Measurements from ENCODE around the gene POU2AF2.
"Not testable (repeated sequence)": the region's sequence is repeated elsewhere in the genome, so short reads cannot be mapped to it uniquely, and the experiment has no call there.

The POU2AF2 gene, protein sequence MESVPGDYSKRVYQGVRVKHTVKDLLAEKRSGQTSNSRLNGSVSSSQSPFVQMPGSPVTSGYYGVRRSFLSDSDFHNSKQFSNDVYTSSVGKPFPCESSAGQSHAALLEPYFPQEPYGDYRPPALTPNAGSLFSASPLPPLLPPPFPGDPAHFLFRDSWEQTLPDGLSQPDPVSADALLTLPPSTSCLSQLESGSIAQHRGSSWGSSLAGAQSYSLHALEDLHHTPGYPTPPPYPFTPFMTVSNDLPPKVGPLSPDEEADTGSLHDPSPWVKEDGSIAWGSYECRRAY

DNA sequence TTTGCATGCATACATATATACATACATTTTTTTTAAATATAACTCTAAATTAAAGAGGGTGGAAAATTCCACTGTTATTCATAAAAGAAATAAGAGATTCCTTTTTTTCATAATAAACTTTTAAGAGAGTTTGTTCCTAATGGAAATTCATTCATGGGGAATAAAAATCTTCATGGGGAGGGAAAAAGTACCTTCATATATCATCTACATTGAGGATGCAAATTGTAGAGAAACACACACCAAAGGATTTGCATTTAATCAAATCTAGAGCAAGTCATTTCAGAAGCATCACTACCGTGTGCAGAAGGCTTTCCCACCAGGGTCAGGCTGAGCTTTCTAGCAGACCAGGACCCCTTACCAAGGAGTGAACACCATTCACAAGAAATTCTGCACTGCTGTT, at the start of gene POU2AF2:
Gene POU2AF2 (plus strand): TSS at position 301 of the 400 bp plus-strand sequence. CDS start 129 bp downstream, outside the sequence.
- no peak for TF ChIP-seq ZNF274 (IDR thresholded peaks at IDR 0.05; ENCODE audit: low read depth, low read length)
- no peak within 1 kb of the TSS for H3K4me3 ChIP-seq (ENCODE audit: low read length)

DNA sequence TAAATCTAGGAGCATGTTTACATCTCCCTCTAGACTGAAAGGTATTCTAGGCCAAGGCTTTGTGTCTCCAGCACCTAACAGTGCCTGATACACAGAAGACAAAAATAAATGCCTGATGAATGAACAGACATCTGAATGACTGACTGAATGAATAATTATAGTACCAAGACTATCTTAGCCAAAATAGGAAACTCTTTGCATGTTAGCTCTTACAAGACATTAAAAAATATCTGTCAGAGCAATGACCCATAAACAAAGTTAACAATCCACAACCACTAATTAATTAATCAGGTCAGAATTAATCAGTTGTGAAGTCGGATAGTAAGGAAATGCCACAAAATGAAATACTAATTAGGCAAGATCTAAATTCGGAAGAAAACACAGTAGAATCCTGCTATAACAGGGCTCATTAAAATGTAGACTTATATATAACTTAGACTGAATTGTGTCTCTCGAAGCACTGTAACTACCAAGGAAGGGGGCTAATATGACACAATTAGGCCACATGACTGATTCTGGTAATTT, 45.5 kb upstream of the POU2AF2 start:
- no peak for TF ChIP-seq ZNF274 (IDR thresholded peaks at IDR 0.05; ENCODE audit: low read depth, low read length)
- H3K4me3 ChIP-seq (ENCODE audit: low read length), result no peak overlapping the region

DNA sequence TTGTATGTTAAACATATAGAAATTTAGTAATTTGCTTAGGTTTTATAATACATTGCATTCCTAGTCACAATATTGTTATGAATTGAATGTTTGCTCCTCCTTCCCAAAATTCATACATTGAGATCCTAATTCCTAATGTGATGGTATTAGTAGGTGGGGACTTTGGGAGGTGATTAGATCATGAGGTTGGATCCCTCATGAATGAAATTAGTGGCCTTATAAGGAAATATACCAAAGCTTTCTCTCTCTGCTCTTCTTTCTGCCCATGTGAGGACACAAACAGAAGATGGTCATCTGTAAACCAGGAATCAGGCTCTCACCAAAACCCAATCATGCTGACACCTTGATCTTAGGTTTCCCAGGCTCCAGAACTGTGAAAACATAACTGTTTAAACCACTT, 41.3 kb upstream of the POU2AF2 start:
- TF ChIP-seq ZNF274 (IDR thresholded peaks at IDR 0.05; ENCODE audit: low read depth, low read length), result no peak
- no peak overlapping the region for H3K4me3 ChIP-seq (ENCODE audit: low read length)

DNA sequence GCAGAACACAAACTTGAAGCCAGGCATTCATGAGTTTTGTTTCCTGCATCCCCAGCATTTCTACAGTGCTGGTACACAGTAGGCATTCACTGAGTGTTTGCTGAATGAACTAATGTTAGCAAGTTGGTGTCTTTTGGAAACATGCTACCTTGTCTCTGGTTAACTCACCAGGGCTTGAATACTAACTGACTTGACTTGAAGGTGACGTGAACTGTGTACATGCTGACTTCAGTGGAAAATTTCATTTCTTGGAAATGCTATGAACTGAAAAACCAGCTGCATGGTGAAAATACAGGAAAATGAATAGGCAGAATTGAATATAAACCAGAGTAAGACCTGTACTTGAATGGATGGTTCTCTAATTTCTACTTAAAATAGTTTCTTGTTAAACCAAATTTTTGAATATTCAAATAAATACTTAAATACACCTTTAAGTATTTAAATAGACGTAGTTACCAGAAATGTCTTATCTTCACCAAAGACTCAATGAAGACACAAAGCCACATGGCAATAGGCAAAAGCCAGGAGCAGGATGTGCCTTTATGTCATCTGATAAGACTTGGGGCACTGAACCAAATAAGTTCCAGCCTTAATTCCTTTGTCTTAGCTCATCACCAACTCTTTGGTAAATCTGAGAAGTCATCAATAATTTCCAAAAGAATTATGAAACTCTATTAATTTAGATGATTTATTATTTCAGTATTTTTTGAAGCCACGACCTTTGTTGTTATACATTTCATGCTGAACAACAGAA, 39.7 kb upstream of the POU2AF2 start:
- TF ChIP-seq ZNF274 (IDR thresholded peaks at IDR 0.05; ENCODE audit: low read depth, low read length), result no peak
- no peak overlapping the region for H3K4me3 ChIP-seq (ENCODE audit: low read length)

DNA sequence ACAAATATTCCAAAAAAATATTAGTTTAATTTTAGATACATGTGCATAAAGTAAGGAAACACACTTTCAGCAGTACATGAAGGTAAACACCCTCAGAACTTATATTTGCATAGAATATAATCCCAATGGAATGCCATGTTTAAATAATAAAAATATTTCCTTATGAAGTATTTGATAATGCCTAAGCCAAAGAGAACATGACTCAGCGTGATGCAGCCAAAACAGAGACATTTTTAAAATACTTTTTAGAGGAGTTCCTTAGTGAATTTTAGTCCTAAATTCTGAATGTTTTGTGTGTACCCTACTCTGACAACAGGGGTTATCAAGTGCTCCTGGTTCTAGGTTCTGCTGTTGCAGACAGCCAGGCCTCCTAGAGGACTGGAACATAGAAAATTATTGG, 39.1 kb upstream of the POU2AF2 start:
- no peak overlapping the region for H3K4me3 ChIP-seq (ENCODE audit: low read length)
- TF ChIP-seq ZNF274 (IDR thresholded peaks at IDR 0.05; ENCODE audit: low read depth, low read length), result no peak

DNA sequence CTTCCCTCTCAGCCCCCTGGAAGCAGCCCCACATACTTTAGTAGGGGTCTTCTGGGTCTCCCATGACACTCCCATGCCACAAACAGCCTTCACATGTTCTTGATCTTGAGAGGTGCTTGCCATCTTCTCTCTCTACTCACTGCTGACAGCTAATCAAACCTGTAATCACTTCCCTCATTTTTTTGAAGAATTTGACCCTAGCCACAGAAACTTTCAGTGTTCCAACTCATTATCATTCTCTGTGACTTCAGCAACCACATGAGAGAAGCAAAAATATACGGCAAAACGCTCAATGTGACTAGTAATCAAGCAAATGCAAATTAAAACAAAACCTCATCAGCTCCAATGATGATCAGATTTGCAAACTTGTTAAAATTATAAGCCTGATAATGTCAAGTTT, 38.3 kb upstream of the POU2AF2 start:
- no peak overlapping the region for H3K4me3 ChIP-seq (ENCODE audit: low read length)

DNA sequence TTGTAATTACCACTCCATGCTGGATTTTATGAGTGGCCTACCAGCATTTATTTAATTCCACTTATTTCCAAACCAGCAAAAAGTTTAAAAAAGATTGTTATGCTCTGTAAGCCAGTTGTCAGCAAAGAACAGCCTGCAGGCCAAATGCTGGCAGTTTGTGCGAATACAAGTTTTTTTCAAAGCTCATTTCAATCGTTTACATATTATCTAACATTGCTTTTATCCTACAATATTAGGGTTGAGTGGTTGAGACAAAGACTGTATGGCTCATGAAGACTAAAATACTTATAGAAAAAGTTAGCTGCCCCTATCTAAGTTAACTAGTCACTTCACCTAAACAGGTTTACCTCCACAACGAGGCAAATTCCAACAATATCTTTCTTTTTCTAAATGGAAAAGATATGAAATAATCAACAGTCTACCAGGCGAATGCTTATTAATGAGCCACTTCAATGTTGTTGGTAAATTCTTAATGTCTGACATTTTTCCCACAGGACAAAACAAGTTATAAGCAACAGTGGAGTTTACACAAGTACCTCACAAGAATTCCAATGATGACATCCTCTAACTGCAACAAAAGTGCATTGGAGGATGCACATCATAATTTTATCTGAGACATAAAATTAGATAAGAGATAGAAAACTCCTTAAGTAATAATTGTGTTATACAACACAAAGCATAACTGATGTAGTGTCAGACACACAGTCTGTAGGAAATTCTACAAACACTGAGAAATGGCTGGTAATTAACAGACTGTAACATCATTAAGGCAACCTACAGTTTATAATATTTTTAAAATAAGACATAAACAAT, 35.8 kb upstream of the POU2AF2 start:
- no peak for TF ChIP-seq ZNF274 (IDR thresholded peaks at IDR 0.05; ENCODE audit: low read depth, low read length)
- no peak overlapping the region for H3K4me3 ChIP-seq (ENCODE audit: low read length)

More for the DNA sequence above, 38.3 kb upstream of the POU2AF2 start:
- no peak for TF ChIP-seq ZNF274 (IDR thresholded peaks at IDR 0.05; ENCODE audit: low read depth, low read length)

DNA sequence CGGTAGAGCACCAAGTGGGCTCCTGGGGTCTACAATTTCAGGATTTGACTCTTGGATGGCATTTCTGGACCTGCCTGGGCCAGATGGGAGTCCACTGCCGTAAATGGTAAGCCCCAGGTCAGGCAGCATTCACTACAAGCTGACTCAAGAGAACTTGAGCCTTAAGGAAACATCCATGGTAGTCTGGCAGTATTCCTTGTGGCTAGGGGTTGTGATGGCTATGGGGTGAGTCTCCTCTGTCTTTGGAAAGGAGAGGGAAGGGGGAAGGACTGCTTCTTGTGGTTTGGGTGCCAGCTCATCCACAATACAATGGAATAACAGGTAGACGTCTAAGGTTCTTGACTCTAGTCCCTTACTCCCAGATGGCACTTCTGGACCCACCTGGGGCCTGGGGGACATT, 32.3 kb upstream of the POU2AF2 start:
- H3K4me3 ChIP-seq (ENCODE audit: low read length), result no peak overlapping the region
- TF ChIP-seq ZNF274 (IDR thresholded peaks at IDR 0.05; ENCODE audit: low read depth, low read length), result no peak

DNA sequence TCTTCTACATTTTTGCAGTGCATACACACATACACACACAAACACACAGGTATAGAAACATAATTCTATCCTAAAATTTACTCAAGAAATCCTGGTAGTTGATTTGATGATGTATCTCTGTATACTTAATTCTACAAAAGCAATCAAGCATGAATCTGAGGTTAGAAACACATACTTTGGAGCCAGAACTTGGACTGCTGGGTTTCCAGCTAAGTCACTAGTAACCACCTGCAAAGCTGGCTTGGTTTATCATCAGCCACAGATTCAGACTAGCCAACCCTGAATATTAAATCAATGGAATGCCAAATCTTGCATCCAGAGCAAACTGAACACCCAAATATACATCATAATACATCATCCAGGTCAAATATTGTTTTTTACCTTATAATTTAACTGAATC, 24.8 kb upstream of the POU2AF2 start:
- TF ChIP-seq ZNF274 (IDR thresholded peaks at IDR 0.05; ENCODE audit: low read depth, low read length), result no peak
- no peak overlapping the region for H3K4me3 ChIP-seq (ENCODE audit: low read length)

DNA sequence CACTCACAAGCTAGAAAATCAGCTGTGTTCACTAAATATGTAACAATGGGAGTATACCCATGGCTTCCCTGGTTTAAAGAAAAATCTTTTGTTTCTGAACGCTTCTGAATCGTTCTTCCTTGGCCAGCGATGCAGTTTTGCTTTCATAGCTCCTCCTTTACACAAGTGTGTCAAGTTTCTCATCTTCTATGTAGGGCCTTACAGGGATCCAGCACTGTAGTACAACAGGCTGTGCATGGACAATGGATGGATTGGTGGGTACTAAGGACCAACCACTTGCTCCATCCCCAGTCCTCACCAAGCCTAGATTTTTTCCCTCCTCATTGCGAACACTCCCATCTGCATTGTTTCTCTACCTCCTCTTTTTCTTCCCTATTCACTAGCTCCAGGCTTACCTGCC, 24.3 kb upstream of the POU2AF2 start:
- TF ChIP-seq ZNF274 (IDR thresholded peaks at IDR 0.05; ENCODE audit: low read depth, low read length), result no peak
- no peak overlapping the region for H3K4me3 ChIP-seq (ENCODE audit: low read length)

DNA sequence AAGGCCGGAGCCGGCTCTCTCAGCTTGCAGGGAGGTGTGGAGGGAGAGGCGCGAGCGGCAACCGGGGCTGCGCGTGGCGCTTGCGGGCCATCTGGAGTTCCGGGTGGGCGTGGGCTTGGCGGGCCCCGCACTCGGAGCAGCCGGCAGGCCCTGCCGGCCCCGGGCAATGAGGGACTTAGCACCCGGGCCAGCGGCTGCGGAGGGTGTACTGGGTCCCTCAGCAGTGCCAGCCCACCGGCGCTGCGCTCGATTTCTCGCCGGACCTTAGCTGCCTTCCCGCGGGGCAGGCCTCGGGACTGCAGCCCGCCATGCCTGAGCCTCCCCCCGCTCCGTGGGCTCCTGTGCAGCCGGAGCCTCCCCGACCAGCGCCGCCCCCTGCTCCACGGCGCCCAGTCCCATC, 23.6 kb upstream of the POU2AF2 start:
- H3K4me3 ChIP-seq (ENCODE audit: low read length), result not testable (repeated sequence)

DNA sequence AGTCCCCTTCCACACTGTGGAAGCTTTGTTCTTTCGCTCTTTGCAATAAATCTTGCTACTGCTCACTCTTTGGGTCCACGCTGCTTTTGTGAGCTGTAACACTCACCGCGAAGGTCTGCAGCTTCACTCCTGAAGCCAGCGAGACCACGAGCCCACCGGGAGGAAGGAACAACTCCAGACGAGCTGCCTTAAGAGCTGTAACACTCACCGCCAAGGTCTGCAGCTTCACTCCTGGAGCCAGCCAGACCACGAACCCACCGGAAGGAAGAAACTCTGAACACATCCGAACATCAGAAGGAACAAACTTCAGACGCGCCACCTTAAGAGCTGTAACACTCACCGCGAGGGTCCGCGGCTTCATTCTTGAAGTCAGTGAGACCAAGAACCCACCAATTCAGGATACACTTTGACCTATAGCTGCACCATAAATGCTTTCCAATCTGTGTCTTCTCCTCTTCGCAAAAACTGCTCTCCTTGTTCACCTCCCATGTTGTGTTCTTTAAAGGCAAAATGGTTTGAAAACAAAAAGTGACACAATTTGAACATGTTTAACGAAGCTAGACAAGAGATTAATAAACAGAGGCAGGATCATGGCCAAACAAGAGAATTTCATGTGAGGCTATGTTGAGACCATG, 22.6 kb upstream of the POU2AF2 start:
- H3K4me3 ChIP-seq (ENCODE audit: low read length), result not testable (repeated sequence)

DNA sequence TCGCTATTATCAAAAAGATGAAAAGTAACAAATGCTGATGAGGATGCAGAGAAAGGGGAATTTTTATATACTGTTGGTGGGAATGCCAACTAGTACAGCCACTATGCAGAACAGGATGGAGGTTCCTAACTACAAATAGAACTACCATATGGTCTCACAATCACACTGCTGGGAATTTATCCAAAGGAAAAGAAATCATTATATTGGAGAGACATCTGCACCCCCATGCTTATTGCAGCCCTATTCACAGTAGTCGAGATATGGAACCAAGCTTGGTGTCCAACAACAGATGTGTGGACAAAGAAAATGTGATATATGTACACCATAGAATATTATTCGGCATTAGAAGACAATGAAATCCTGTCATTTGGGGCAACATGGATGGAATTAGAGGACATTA, 19.6 kb upstream of the POU2AF2 start:
- no peak overlapping the region for H3K4me3 ChIP-seq (ENCODE audit: low read length)
- TF ChIP-seq ZNF274 (IDR thresholded peaks at IDR 0.05; ENCODE audit: low read depth, low read length), result no peak

DNA sequence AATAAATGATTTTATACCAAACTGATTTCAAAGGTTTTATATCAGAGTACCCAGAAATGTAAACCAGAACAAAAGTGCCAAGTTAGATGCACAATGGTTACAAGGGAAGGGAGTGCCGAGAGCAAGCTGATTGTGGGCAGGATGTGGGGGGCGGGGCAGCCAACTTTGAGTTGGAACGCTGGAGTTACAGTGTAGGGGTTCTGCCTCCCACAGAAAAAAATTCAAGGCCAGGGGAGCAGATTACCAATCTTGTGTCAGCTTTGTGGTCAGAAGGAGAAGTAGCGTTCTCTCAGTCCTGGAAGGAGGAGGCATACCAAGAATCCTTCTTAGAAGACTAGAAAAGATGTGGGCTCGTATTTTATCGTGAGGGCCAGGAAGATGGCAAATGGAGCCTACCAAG, 15.9 kb upstream of the POU2AF2 start:
- H3K4me3 ChIP-seq (ENCODE audit: low read length), result no peak overlapping the region
- no peak for TF ChIP-seq ZNF274 (IDR thresholded peaks at IDR 0.05; ENCODE audit: low read depth, low read length)
